Karpas-422 (cell line): Measurements from ENCODE around the gene ROR2. TPM values are rescaled to one million over a fixed set of nuclear protein-coding genes. Genes with fewer than 3 reads are reported as not detected.

Experiments used
- DNase-seq: peaks from one replicate; pipeline ENCODE4 v3.0.0-alpha.2; 2015
- H2AFZ ChIP-seq: fragments of 200-600 bp; sonication (generic); 2 replicates; pipeline ENCODE4 v1.6.1; 2014; ENCODE audit warnings: antibody characterized with exemption, low read length, mixed read lengths
- H3K27ac ChIP-seq: fragments of 200-600 bp; sonication (generic); 2 replicates; pipeline ENCODE4 v1.5.1; 2014; ENCODE audit warnings: mild to moderate bottlenecking, low read length, moderate library complexity
- H3K27me3 ChIP-seq: fragments of 200-600 bp; sonication (generic); 2 replicates; pipeline ENCODE4 v1.6.1; 2014; ENCODE audit warnings: low read length, mixed read lengths
- H3K36me3 ChIP-seq: fragments of 200-600 bp; sonication (generic); 2 replicates; pipeline ENCODE4 v1.6.1; 2014; ENCODE audit warnings: low read length, mixed read lengths; ENCODE audit not compliant: insufficient read depth
- H3K4me1 ChIP-seq: fragments of 200-600 bp; sonication (generic); 2 replicates; pipeline ENCODE4 v1.6.1; 2014; ENCODE audit warnings: mild to moderate bottlenecking, low read length, mixed read lengths
- H3K4me2 ChIP-seq: fragments of 200-600 bp; sonication (generic); 2 replicates; pipeline ENCODE4 v1.6.1; 2014; ENCODE audit warnings: low read length, low read depth, mild to moderate bottlenecking; ENCODE audit not compliant: poor library complexity, severe bottlenecking
- H3K4me3 ChIP-seq: fragments of 200-600 bp; sonication (generic); 2 replicates; pipeline ENCODE4 v1.5.1; 2014; ENCODE audit warnings: mild to moderate bottlenecking, antibody characterized with exemption, low read length, mixed read lengths
- H3K79me2 ChIP-seq: fragments of 200-600 bp; sonication (generic); 2 replicates; pipeline ENCODE4 v1.6.1; 2014; ENCODE audit warnings: mild to moderate bottlenecking, low read length, mixed read lengths
- H3K9ac ChIP-seq: fragments of 200-600 bp; sonication (generic); 2 replicates; pipeline ENCODE4 v1.6.0; 2014; ENCODE audit warnings: low read length
- H3K9me2 ChIP-seq: fragments of 200-600 bp; sonication (generic), shearing (Covaris generic); replicated peaks from 2 replicates; pipeline ENCODE4 v1.6.0; 2014; ENCODE audit warnings: mild to moderate bottlenecking, low read length, moderate library complexity; ENCODE audit not compliant: insufficient read depth
- H3K9me3 ChIP-seq: fragments of 300-700, 200-600 bp; sonication (generic); 2 replicates; pipeline ENCODE4 v1.6.1; 2014; ENCODE audit warnings: low read length, mixed read lengths
- H4K20me1 ChIP-seq: fragments of 200-600 bp; sonication (generic); 2 replicates; pipeline ENCODE4 v1.6.1; 2014; ENCODE audit warnings: mild to moderate bottlenecking, antibody characterized with exemption, low read length, low read depth; ENCODE audit not compliant: insufficient read depth
- total RNA-seq: library from RNA; depleted of rRNA; stranded (reverse); fragments of >200 nt; shearing (Covaris generic); gene quantifications from 2 replicates; pipeline ENCODE4 v1.2.3, GENCODE V29; 2014; ENCODE audit warnings: low replicate concordance

ROR2 gene
- total RNA-seq, 1 experiment from 2014 or later = not detected

GRCh38 chr9:91723420-91724067, 226.5 kb downstream of the ROR2 start:
- no peaks in the 10 kb centered on the region for H3K9me3 ChIP-seq
- peaks cover 13% of the 10 kb centered on the region for H3K4me1 ChIP-seq
- no peaks in the 10 kb centered on the region for H4K20me1 ChIP-seq
- no peaks in the 10 kb centered on the region for H3K36me3 ChIP-seq
- no peak overlapping the region for H3K4me2 ChIP-seq
- no peak overlapping the region for H3K27ac ChIP-seq
- no peaks in the 10 kb centered on the region for H3K79me2 ChIP-seq
- no peaks in the 10 kb centered on the region for H3K27me3 ChIP-seq
- no peak for DNase-seq
- H3K9me2 ChIP-seq = no peaks in the 10 kb centered on the region
- no peak overlapping the region for H3K4me3 ChIP-seq
- no peak overlapping the region for H2AFZ ChIP-seq
- no peak overlapping the region for H3K9ac ChIP-seq

GRCh38 chr9:91720751-91721705, 229.0 kb downstream of the ROR2 start:
- Histone ChIP-seq H3K79me2 (no peaks in the 10 kb centered on the region), H3K4me1 (peaks cover 13% of the 10 kb centered on the region), H3K9ac (no peak overlapping the region), H2AFZ (no peak overlapping the region), H3K4me2 (peak overlapping the region; percentile 17), H3K36me3 (no peaks in the 10 kb centered on the region), H3K9me3 (0 out of 2 replicates have a peak, but pooled peaks cover 6% of the 10 kb centered on the region), H4K20me1 (no peaks in the 10 kb centered on the region), H3K27ac (no peak overlapping the region), H3K27me3 (no peaks in the 10 kb centered on the region), H3K9me2 (no peaks in the 10 kb centered on the region), H3K4me3 (no peak overlapping the region)
- peak; percentile 71 for DNase-seq

- Histone ChIP-seq H3K4me2 (peak overlapping the region; percentile 17), H3K27ac (no peak overlapping the region)
Measured at GRCh38 chr9:91720313-91720712, 229.7 kb downstream of the ROR2 start.

GRCh38 chr9:91718071-91718470, 232.0 kb downstream of the ROR2 start:
- H3K79me2 ChIP-seq = no peaks in the 10 kb centered on the region
- H3K9me3 ChIP-seq = 0 out of 2 replicates have a peak, but pooled peaks cover 6% of the 10 kb centered on the region
- H2AFZ ChIP-seq = no peak overlapping the region
- H4K20me1 ChIP-seq = no peaks in the 10 kb centered on the region
- no peak overlapping the region for H3K4me2 ChIP-seq
- H3K4me1 ChIP-seq = peaks cover 13% of the 10 kb centered on the region
- no peak for DNase-seq
- no peak overlapping the region for H3K27ac ChIP-seq
- H3K27me3 ChIP-seq = no peaks in the 10 kb centered on the region
- H3K9me2 ChIP-seq = no peaks in the 10 kb centered on the region
- H3K36me3 ChIP-seq = no peaks in the 10 kb centered on the region
- no peak overlapping the region for H3K9ac ChIP-seq
- no peak overlapping the region for H3K4me3 ChIP-seq

More at GRCh38 chr9:91720313-91720712, 229.7 kb downstream of the ROR2 start:
- Histone ChIP-seq H3K9me3 (0 out of 2 replicates have a peak, but pooled peaks cover 6% of the 10 kb centered on the region), H3K4me3 (no peak overlapping the region), H3K27me3 (no peaks in the 10 kb centered on the region), H3K4me1 (peaks cover 13% of the 10 kb centered on the region), H3K9ac (no peak overlapping the region), H3K79me2 (no peaks in the 10 kb centered on the region), H2AFZ (no peak overlapping the region), H4K20me1 (no peaks in the 10 kb centered on the region), H3K9me2 (no peaks in the 10 kb centered on the region), H3K36me3 (no peaks in the 10 kb centered on the region)
- DNase-seq = no peak

GRCh38 chr9:91716815-91717214, 233.2 kb downstream of the ROR2 start:
- Histone ChIP-seq H3K36me3 (no peaks in the 10 kb centered on the region), H3K9me3 (0 out of 2 replicates have a peak, but pooled peaks cover 6% of the 10 kb centered on the region), H2AFZ (no peak overlapping the region), H3K9me2 (no peaks in the 10 kb centered on the region), H3K4me2 (no peak overlapping the region), H3K4me1 (peaks cover 13% of the 10 kb centered on the region), H3K9ac (no peak overlapping the region), H4K20me1 (no peaks in the 10 kb centered on the region), H3K4me3 (no peak overlapping the region), H3K27ac (no peak overlapping the region), H3K27me3 (no peaks in the 10 kb centered on the region), H3K79me2 (no peaks in the 10 kb centered on the region)
- no peak for DNase-seq

- Histone ChIP-seq H3K4me2 (no peak overlapping the region), H3K9me3 (0 out of 2 replicates have a peak, but pooled peaks cover 6% of the 10 kb centered on the region), H3K9ac (no peak overlapping the region), H3K4me1 (peaks cover 11% of the 10 kb centered on the region), H3K27me3 (no peaks in the 10 kb centered on the region), H2AFZ (no peak overlapping the region), H3K36me3 (no peaks in the 10 kb centered on the region), H3K27ac (no peak overlapping the region), H3K9me2 (no peaks in the 10 kb centered on the region), H3K79me2 (no peaks in the 10 kb centered on the region), H4K20me1 (no peaks in the 10 kb centered on the region), H3K4me3 (no peak overlapping the region)
- DNase-seq = peak; percentile 9
Measured at GRCh38 chr9:91716239-91716638, 233.8 kb downstream of the ROR2 start.

GRCh38 chr9:91714874-91715615, 235.0 kb downstream of the ROR2 start:
- no peak overlapping the region for H3K27ac ChIP-seq
- H3K9ac ChIP-seq = no peak overlapping the region
- peaks cover 6% of the 10 kb centered on the region; the same call in 1 of the 2 replicates for H3K9me3 ChIP-seq
- H3K4me1 ChIP-seq = no peaks in the 10 kb centered on the region
- no peaks in the 10 kb centered on the region for H3K27me3 ChIP-seq
- H2AFZ ChIP-seq = no peak overlapping the region
- H3K36me3 ChIP-seq = no peaks in the 10 kb centered on the region
- H3K79me2 ChIP-seq = no peaks in the 10 kb centered on the region
- no peak overlapping the region for H3K4me3 ChIP-seq
- no peak for DNase-seq
- no peak overlapping the region for H3K4me2 ChIP-seq
- H3K9me2 ChIP-seq = no peaks in the 10 kb centered on the region
- H4K20me1 ChIP-seq = no peaks in the 10 kb centered on the region
